GM18499 (cell line): ENCODE measurements around the gene DCAF6.

Experiments
- ATAC-seq: cut with Tn5 transposase; IDR thresholded peaks from one replicate; pipeline ENCODE4 v1.9.1; 2021; ENCODE audit warnings: moderate number of reproducible peaks; ENCODE audit not compliant: insufficient read depth, unreplicated experiment

DCAF6 gene

GRCh38 chr1:168097921-168098528 is 161.5 kb downstream of the DCAF6 start:
- no peak for ATAC-seq

- ATAC-seq: no peak
Measured at GRCh38 chr1:168098534-168099320, 162.2 kb downstream of the DCAF6 start.

GRCh38 chr1:168099337-168099801 is 162.9 kb downstream of the DCAF6 start:
- no peak for ATAC-seq

- no peak for ATAC-seq
Measured at GRCh38 chr1:168100315-168101002, 164.0 kb downstream of the DCAF6 start.

- no peak for ATAC-seq
Measured at GRCh38 chr1:168101336-168101735, 164.9 kb downstream of the DCAF6 start.

GRCh38 chr1:168102487-168102886 is 166.0 kb downstream of the DCAF6 start:
- ATAC-seq: no peak

GRCh38 chr1:168104535-168104934 is 168.1 kb downstream of the DCAF6 start:
- ATAC-seq: no peak

GRCh38 chr1:168105846-168106245 is 169.4 kb downstream of the DCAF6 start:
- ATAC-seq: no peak

- ATAC-seq: no peak
Measured at GRCh38 chr1:168106274-168106673, 169.8 kb downstream of the DCAF6 start.

- ATAC-seq: no peak
Measured at GRCh38 chr1:168110896-168111545, 174.5 kb downstream of the DCAF6 start.

- no peak for ATAC-seq
Measured at GRCh38 chr1:168112673-168113305, 176.3 kb downstream of the DCAF6 start.

GRCh38 chr1:168114845-168115244 is 178.4 kb downstream of the DCAF6 start:
- ATAC-seq: no peak

- ATAC-seq: no peak
Measured at GRCh38 chr1:168116327-168116799, 179.9 kb downstream of the DCAF6 start.

- ATAC-seq: no peak
Measured at GRCh38 chr1:168119750-168120149, 183.3 kb downstream of the DCAF6 start.

GRCh38 chr1:168121401-168122011 is 185.0 kb downstream of the DCAF6 start:
- ATAC-seq: no peak

GRCh38 chr1:168125051-168125450 is 188.6 kb downstream of the DCAF6 start:
- ATAC-seq: no peak
